Endothelial cell of umbilical vein (primary cell): ENCODE data around the gene TSNAX. TPM values are rescaled to one million over a fixed set of nuclear protein-coding genes. Genes with fewer than 3 reads are reported as not detected.
A peak's percentile ranks its signal among the peaks of the same experiment; 100 is the strongest.

Experiments
- Bru-seq: library from RNA; stranded (reverse); fragments of 400-500 nt; gene quantifications from one replicate; lab custom pipeline; 2021; lab: Mats Ljungman, UMichigan
- BruChase-seq, 2 experiments: library from RNA; stranded (reverse); fragments of 400-500 nt; gene quantifications; one replicate each; lab custom pipeline; 2021; lab: Mats Ljungman, UMichigan
- BruUV-seq: library from RNA; stranded (reverse); fragments of 400-500 nt; replicated peaks from 2 replicates; lab custom pipeline; 2021; lab: Mats Ljungman, UMichigan
- CTCF ChIA-PET: fragments of 300-600, 350-600 bp; sonication (Branson Sonifier 250); formaldehyde crosslinking; loops from one replicate; lab custom pipeline; 2021; ENCODE audit warnings: antibody characterized with exemption, inconsistent platforms; lab: Charles Lee
- POLR2A ChIA-PET: fragments of 300-600, 350-600 bp; sonication (Branson Sonifier 250); formaldehyde crosslinking; loops from one replicate; lab custom pipeline; 2021; ENCODE audit warnings: antibody characterized with exemption, inconsistent platforms; lab: Charles Lee
- DNase-seq: peaks from one replicate; pipeline ENCODE4 v3.0.0-alpha.2; 2011; ENCODE audit warnings: low read depth, low spot score
- FAIRE-seq: peaks from 2 replicates; lab custom pipeline; 2011; peaks lifted over from hg19 to GRCh38; lab: Jason Lieb, UNC
- H2AFZ ChIP-seq: 2 replicates; pipeline ENCODE4 v1.6.0; 2012; ENCODE audit warnings: low read depth, low read length, control low read depth, inconsistent platforms
- H3K27ac ChIP-seq: 2 replicates; pipeline ENCODE4 v1.5.1; 2011; ENCODE audit warnings: low read depth, mild to moderate bottlenecking, control low read depth, low read length, moderate library complexity; ENCODE audit not compliant: insufficient read depth
- H3K27me3 ChIP-seq, 2 experiments: 2 replicates each; pipeline versions ENCODE4 v1.6.0 to v1.6.1; 2011; ENCODE audit warnings: low read length in 2 of 2, mixed read lengths in 1 of 2; ENCODE audit not compliant: control insufficient read depth in 2 of 2, insufficient read depth in 2 of 2
- H3K36me3 ChIP-seq, 2 experiments: 2 replicates in 1 of 2; 3 replicates in 1 of 2; pipeline ENCODE4 v1.5.1; 2011; ENCODE audit warnings: low read length in 2 of 2, mild to moderate bottlenecking in 1 of 2, moderate library complexity in 1 of 2; ENCODE audit not compliant: control insufficient read depth in 2 of 2, insufficient read depth in 2 of 2; ENCODE audit errors: extremely low read depth in 1 of 2
- H3K4me1 ChIP-seq: 3 replicates; pipeline ENCODE4 v1.5.1; 2011; ENCODE audit warnings: mild to moderate bottlenecking, low read length; ENCODE audit not compliant: control insufficient read depth, insufficient read depth; ENCODE audit errors: extremely low read depth
- H3K4me2 ChIP-seq: 2 replicates; pipeline ENCODE4 v1.6.1; 2011; ENCODE audit warnings: low read length, control low read depth, mixed read lengths; ENCODE audit not compliant: insufficient read depth
- H3K4me3 ChIP-seq, 3 experiments: fragments of 200-600 bp in 1 of 3; sonication (generic), shearing (Covaris generic) in 1 of 3; replicated peaks in 1 of 3; 2 replicates each; pipeline ENCODE4 v1.5.1; 2011 to 2016; ENCODE audit warnings: control low read depth in 3 of 3, low read length in 3 of 3, mild to moderate bottlenecking in 2 of 3, inconsistent platforms in 1 of 3, low read depth in 1 of 3, moderate library complexity in 1 of 3; ENCODE audit not compliant: insufficient read depth in 1 of 3
- H3K79me2 ChIP-seq: 2 replicates; pipeline ENCODE4 v1.6.0; 2012; ENCODE audit warnings: low read length, inconsistent platforms; ENCODE audit not compliant: control insufficient read depth, insufficient read depth
- H3K9ac ChIP-seq: replicated peaks from 2 replicates; pipeline ENCODE3; 2011; ENCODE audit warnings: low read length, control low read depth; ENCODE audit not compliant: insufficient read depth; ENCODE audit errors: extremely low read depth
- H3K9me1 ChIP-seq: replicated peaks from 3 replicates; pipeline ENCODE4 v1.6.0; 2011; ENCODE audit warnings: mild to moderate bottlenecking, low read length; ENCODE audit not compliant: control insufficient read depth, insufficient read depth; ENCODE audit errors: extremely low read depth
- H3K9me3 ChIP-seq: replicated peaks from 2 replicates; pipeline ENCODE4 v1.5.1; 2012; ENCODE audit warnings: low read length, inconsistent platforms; ENCODE audit not compliant: control insufficient read depth, insufficient read depth
- H4K20me1 ChIP-seq: replicated peaks from 2 replicates; pipeline ENCODE3; 2011; ENCODE audit warnings: mild to moderate bottlenecking, low read length; ENCODE audit not compliant: control insufficient read depth, insufficient read depth; ENCODE audit errors: extremely low read depth
- CTCF ChIP-seq, 2 donors: IDR thresholded peaks; 1 replicate in 1 of 2; 2 replicates in 1 of 2; pipeline ENCODE4 v1.5.1; 2011; ENCODE audit warnings: low read length in 2 of 2, mild to moderate bottlenecking in 2 of 2, moderate library complexity in 2 of 2, control low read depth in 1 of 2, inconsistent platforms in 1 of 2, low read depth in 1 of 2; ENCODE audit not compliant: insufficient read depth in 1 of 2; ENCODE audit errors: extremely low read depth in 1 of 2
- EZH2 ChIP-seq: IDR thresholded peaks from 2 replicates; pipeline ENCODE4 v1.6.1; 2012; ENCODE audit warnings: borderline replicate concordance, low read depth, mild to moderate bottlenecking, moderate library complexity, low read length, inconsistent platforms; ENCODE audit not compliant: severe bottlenecking
- FOS ChIP-seq: IDR thresholded peaks from 2 replicates; pipeline ENCODE4 v1.6.1; 2011; ENCODE audit warnings: mild to moderate bottlenecking, low read length, moderate library complexity, borderline replicate concordance; ENCODE audit not compliant: insufficient read depth
- GATA2 ChIP-seq: IDR thresholded peaks from 2 replicates; pipeline ENCODE4 v1.7.0; 2011; ENCODE audit warnings: low read depth, mild to moderate bottlenecking, moderate library complexity, mixed read lengths, low read length; ENCODE audit not compliant: insufficient read length, insufficient read depth
- JUN ChIP-seq: IDR thresholded peaks from 2 replicates; pipeline ENCODE4 v1.6.1; 2011; ENCODE audit warnings: borderline replicate concordance, low read depth; ENCODE audit not compliant: insufficient read length, insufficient read depth
- MYC ChIP-seq: IDR thresholded peaks from one replicate; pipeline ENCODE4 v1.6.1; 2011; ENCODE audit warnings: mild to moderate bottlenecking, low read depth, low read length
- POLR2A ChIP-seq: IDR thresholded peaks from 2 replicates; pipeline ENCODE4 v1.6.1; 2012; ENCODE audit warnings: low read depth, mild to moderate bottlenecking, control low read depth, low read length
- POLR2AphosphoS5 ChIP-seq: IDR thresholded peaks from 2 replicates; pipeline ENCODE4 v1.6.1; 2012; ENCODE audit warnings: low read depth, mild to moderate bottlenecking, control low read depth, low read length, moderate library complexity; ENCODE audit not compliant: insufficient read depth
- dilution Hi-C: fragments of 300-500 bp; cut with MboI; formaldehyde crosslinking; loops from one replicate; pipeline ENCODE4 v1.15.0; 2019; ENCODE audit warnings: low sequenced_read_pairs; ENCODE audit not compliant: extremely low pct_ligation_motif_present
- intact Hi-C: fragments of 100-400 bp; cut with micrococcal nuclease; formaldehyde crosslinking; loops from one replicate; pipeline ENCODE4 v1.10.0; 2022
- long read RNA-seq: library from polyadenylated mRNA; stranded (forward); transcript quantifications from one replicate; pipeline ENCODE4 v2.0.0, GENCODE V29; 2021
- polyA minus RNA-seq, 3 experiments: library from RNA; depleted of rRNA, polyadenylated mRNA; stranded (reverse); fragments of >200 nt; gene quantifications; 1 replicate in 1 of 3; 2 replicates in 2 of 3; pipeline ENCODE4 v1.2.3, GENCODE V29; 2011
- polyA plus RNA-seq, 4 experiments: library from polyadenylated mRNA; depleted of rRNA in 3 of 4; stranded (reverse) in 3 of 4; unstranded in 1 of 4; fragments of >200 nt; gene quantifications; 2 replicates each; pipeline versions ENCODE4 v1.2.1 to v1.2.3, GENCODE V29; 2011 to 2012; ENCODE audit warnings: missing spikeins in 1 of 4
- total RNA-seq: library from RNA; stranded (reverse); gene quantifications from 2 replicates; pipeline ENCODE4 v1.2.3, GENCODE V29; 2021
- TF ChIP-seq, protein P1 (sequence below): IDR thresholded peaks from 2 replicates; pipeline ENCODE4 v1.6.1; 2011; ENCODE audit not compliant: insufficient read depth, insufficient read length

The TSNAX gene
- total RNA-seq (26.3 and 26.4 TPM in 2 replicates), polyA plus RNA-seq (6.3 and 6.7 TPM in 2 replicates), polyA minus RNA-seq (6.4 and 19.8 TPM in 2 replicates), Bru-seq, nascent RNA (percentile 85 among the genes with signal in this experiment), BruChase-seq, experiment 1, labeled RNA remaining after a 6-hour chase (percentile 97 among the genes with signal in this experiment), BruChase-seq, experiment 2, labeled RNA remaining after a 2-hour chase (percentile 96 among the genes with signal in this experiment)
- polyA plus RNA-seq (2011; cell fraction: cytosol; rRNA removed) = 9.5 and 12.0 TPM in 2 replicates
- polyA plus RNA-seq (2011; cell fraction: nucleus; rRNA removed) = 10.9 and 12.0 TPM in 2 replicates
- polyA plus RNA-seq (2012) = 21.3 and 26.9 TPM in 2 replicates
- 12.3 TPM for polyA minus RNA-seq (2011; cell fraction: cytosol; rRNA and poly(A)+ RNA removed)
- 4.5 and 9.0 TPM in 2 replicates for polyA minus RNA-seq (2011; cell fraction: nucleus; rRNA and poly(A)+ RNA removed)
- long read RNA-seq, transcript TSNAX-201 (6 exons, 2,650 nt) = major isoform, 58 of 74 reads
- long read RNA-seq, partial matches to known transcripts = 13 of 74 reads
- long read RNA-seq, other reads (novel, unspliced or antisense) = 3 of 74 reads

DNA sequence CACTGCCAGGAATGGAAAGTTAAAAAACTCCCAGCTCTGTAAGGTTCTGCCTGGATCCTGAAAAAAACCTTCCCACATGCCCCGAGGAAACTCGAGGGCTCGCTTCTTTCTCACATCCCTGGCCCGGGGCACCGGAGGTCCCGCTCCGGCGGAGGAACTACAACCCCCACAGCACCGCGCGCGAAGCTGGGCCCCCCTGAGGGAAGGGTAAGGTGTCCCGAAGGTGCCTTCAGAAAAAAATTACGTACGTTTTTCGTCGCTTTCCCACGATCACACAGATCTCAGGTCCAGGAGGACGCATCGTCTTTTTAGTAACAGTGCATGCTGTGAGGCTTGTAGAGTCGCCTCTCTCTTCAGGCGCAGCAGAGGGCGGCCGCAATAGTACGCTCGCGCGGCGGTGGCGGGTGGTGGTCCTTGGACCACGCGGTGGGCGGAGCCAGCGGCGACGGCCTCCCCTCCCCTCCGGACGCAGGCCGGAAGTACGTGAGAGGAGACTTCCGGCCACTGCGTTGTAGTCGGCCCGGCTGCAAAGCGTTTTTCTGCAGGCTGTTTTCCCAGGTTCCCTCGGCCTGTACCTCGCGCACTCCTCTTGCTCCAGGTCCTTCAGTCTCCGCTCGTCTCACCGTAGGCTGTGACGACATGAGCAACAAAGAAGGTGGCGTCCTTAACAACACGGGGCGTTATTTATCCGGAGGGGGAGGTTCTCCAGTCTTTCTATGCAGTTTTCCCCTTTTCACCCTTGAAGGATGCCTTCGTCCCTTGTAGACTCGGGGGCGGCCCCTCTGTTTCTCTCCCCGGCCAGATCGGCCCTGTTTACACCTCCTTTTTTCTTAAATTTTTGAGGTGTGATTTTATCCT, at the start of gene TSNAX:
TSS of gene TSNAX (plus strand) at position 498 of the 858 bp plus-strand sequence. CDS start at position 640, 142 bp downstream.
- H3K9me3 ChIP-seq = no peaks in the 10 kb centered on the region
- TF ChIP-seq CTCF (IDR thresholded peaks at IDR 0.05; ENCODE audit: extremely low read depth in 1 of 2, insufficient read depth in 1 of 2, low read depth in 1 of 2, low read length in 2 of 2) = no peak
- peak; percentile 92 for TF ChIP-seq POLR2AphosphoS5
- no peak for TF ChIP-seq EZH2
- TF ChIP-seq MYC = no peak
- TF ChIP-seq JUN = no peak
- peak; percentile 94 for TF ChIP-seq POLR2A
- no peak for TF ChIP-seq GATA2
- no peak for TF ChIP-seq FOS
- TF ChIP-seq, protein P1, sequence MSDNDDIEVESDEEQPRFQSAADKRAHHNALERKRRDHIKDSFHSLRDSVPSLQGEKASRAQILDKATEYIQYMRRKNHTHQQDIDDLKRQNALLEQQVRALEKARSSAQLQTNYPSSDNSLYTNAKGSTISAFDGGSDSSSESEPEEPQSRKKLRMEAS = peak; percentile 78
- CTCF ChIA-PET = interaction anchor here (1.0 to 1.2 kb wide), 2 partner anchors 56 to 107 kb away, joined by 3 to 4 read pairs; partner anchors contain the start of gene EGLN1
- peaks cover 15% of the 10 kb centered on the region for H3K4me1 ChIP-seq
- peak within 1 kb of the TSS; percentile 86 for H3K27ac ChIP-seq
- H3K9me1 ChIP-seq = no peaks in the 10 kb centered on the region
- H3K27me3 ChIP-seq = no peaks in the 10 kb centered on the region
- H3K36me3 ChIP-seq = no peaks in the 10 kb centered on the region
- DNase-seq (peak; percentile 97), FAIRE-seq (peak; percentile 85)
- H3K79me2 ChIP-seq = peaks cover 13% of the 10 kb centered on the region
- dilution Hi-C loops = no loop called here
- BruUV-seq = TSS peak; percentile 53
- peak within 1 kb of the TSS; percentile 90 for H3K4me2 ChIP-seq
- H3K4me3 ChIP-seq = peak within 1 kb of the TSS; percentile 35 to 75 (median 45)
- no peaks in the 10 kb centered on the region for H4K20me1 ChIP-seq
- intact Hi-C loops = loop anchor here (1.0 to 5.0 kb wide), 8 partner anchors 44 to 886 kb away; partner anchors contain the start of genes C1orf198, COG2 and EGLN1
- POLR2A ChIA-PET = no interaction called here
- peak within 1 kb of the TSS; percentile 92 for H3K9ac ChIP-seq
- H2AFZ ChIP-seq = peak within 1 kb of the TSS; percentile 91
